MM.1S (cell line): ENCODE results near the gene PSRC1.
"Not testable (repeated sequence)": the region's sequence is repeated elsewhere in the genome, so short reads cannot be mapped to it uniquely, and the experiment has no call there.

Source experiments
- DNase-seq: peaks from one replicate; pipeline ENCODE4 v3.0.0-alpha.2; 2015
- H2AFZ ChIP-seq: fragments of 300-600 bp; sonication (generic); 2 replicates; pipeline ENCODE4 v1.6.0; 2016; ENCODE audit warnings: antibody characterized with exemption, low read length
- H3F3A ChIP-seq: fragments of 300-600 bp; sonication (generic); 2 replicates; pipeline ENCODE4 v1.6.1; 2016; ENCODE audit warnings: mild to moderate bottlenecking, antibody characterized with exemption, low read length, moderate library complexity, mixed read lengths; ENCODE audit not compliant: insufficient read depth
- H3K27ac ChIP-seq: fragments of 300-600 bp; sonication (generic); 2 replicates; pipeline ENCODE4 v1.5.1; 2016; ENCODE audit warnings: mild to moderate bottlenecking, low read length
- H3K27me3 ChIP-seq: fragments of 300-600 bp; sonication (generic); replicated peaks from 2 replicates; pipeline ENCODE4 v1.6.0; 2016; ENCODE audit warnings: low read length; ENCODE audit not compliant: insufficient read depth
- H3K36me3 ChIP-seq: fragments of 300-600 bp; sonication (generic); replicated peaks from 2 replicates; pipeline ENCODE4 v1.6.1; 2016; ENCODE audit warnings: mild to moderate bottlenecking, low read length, mixed read lengths; ENCODE audit not compliant: insufficient read depth
- H3K4me1 ChIP-seq: fragments of 300-600 bp; sonication (generic); 2 replicates; pipeline ENCODE4 v1.6.1; 2016; ENCODE audit warnings: low read length, mixed read lengths
- H3K4me2 ChIP-seq: fragments of 300-600 bp; sonication (generic); 2 replicates; pipeline ENCODE4 v1.6.0; 2016; ENCODE audit warnings: low read depth, low read length
- H3K4me3 ChIP-seq: fragments of 300-600 bp; sonication (generic); 2 replicates; pipeline ENCODE4 v1.5.1; 2016; ENCODE audit warnings: low read length, mixed read lengths
- H3K79me2 ChIP-seq: fragments of 300-600 bp; sonication (generic); 2 replicates; pipeline ENCODE4 v1.6.1; 2016; ENCODE audit warnings: mixed run types, low read length, mixed read lengths
- H3K9ac ChIP-seq: fragments of 300-600 bp; sonication (generic); 2 replicates; pipeline ENCODE4 v1.6.1; 2016; ENCODE audit warnings: low read length, mixed read lengths
- H3K9me2 ChIP-seq: fragments of 300-600 bp; sonication (generic); replicated peaks from 2 replicates; pipeline ENCODE4 v1.6.1; 2016; ENCODE audit warnings: mild to moderate bottlenecking, low read length, mixed read lengths; ENCODE audit not compliant: insufficient read depth
- H3K9me3 ChIP-seq: fragments of 300-600 bp; sonication (generic); replicated peaks from 2 replicates; pipeline ENCODE4 v1.6.1; 2016; ENCODE audit warnings: mild to moderate bottlenecking, low read length, mixed read lengths; ENCODE audit not compliant: insufficient read depth
- H4K20me1 ChIP-seq: fragments of 300-600 bp; sonication (generic); 2 replicates; pipeline ENCODE4 v1.6.1; 2016; ENCODE audit warnings: mild to moderate bottlenecking, low read length, moderate library complexity, mixed read lengths; ENCODE audit not compliant: insufficient read depth
- EZH2 ChIP-seq: fragments of 300-600 bp; sonication (generic); optimal IDR thresholded peaks from 2 replicates; pipeline ENCODE3; 2017; ENCODE audit warnings: low read depth, mild to moderate bottlenecking, antibody characterized with exemption, low read length, mixed read lengths
- EZH2phosphoT487 ChIP-seq: fragments of 300-600 bp; sonication (generic); IDR thresholded peaks from 2 replicates; pipeline ENCODE4 v1.6.1; 2018; ENCODE audit warnings: antibody characterized with exemption, low read length
- TF ChIP-seq, protein P1 (sequence below): fragments of 300-600 bp; sonication (generic); IDR thresholded peaks from 2 replicates; pipeline ENCODE4 v1.5.1; 2016; ENCODE audit warnings: antibody characterized with exemption, low read length, mixed read lengths

Gene PSRC1

DNA sequence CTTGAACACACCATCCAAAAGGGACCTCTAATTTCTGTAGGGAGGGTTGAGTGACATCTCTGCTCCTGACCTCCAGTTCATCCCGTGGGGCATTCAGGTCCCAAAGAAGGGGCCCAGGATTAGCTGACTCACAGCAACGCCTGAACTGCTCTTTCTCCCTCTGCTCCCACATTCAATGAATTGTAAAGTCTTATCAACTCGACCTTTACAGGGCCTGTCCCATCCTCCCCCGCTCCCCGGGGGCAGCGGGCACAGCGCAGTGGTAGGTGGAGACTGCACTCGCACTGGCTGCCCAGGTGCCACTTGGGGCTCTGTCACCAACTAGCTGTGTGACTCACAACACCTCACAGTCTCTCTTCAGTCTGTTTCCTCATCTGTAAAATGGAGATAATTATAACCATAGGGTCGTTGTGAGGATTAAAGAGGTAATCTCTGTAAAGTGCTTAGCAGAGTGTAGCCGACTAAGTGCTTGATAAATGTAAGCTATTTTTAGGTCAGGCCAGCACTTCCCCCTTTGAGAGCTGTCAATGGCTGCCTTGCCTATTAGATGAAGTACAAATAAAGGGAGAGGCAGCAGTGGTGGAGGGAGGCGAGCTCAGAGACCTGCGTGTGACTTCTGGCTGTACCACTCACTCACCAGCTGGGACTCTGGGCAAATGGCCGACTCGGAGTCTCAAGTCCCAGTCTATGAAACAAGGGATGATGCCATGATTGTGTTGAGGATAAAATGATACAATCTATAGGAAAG is 24.5 kb upstream of the PSRC1 start:
- Histone ChIP-seq H3K4me2 (no peak overlapping the region), H3K9me3 (no peaks in the 10 kb centered on the region), H3K9ac (no peak overlapping the region), H3K79me2 (no peaks in the 10 kb centered on the region), H3K36me3 (no peaks in the 10 kb centered on the region), H3K27ac (no peak overlapping the region), H4K20me1 (no peaks in the 10 kb centered on the region), H3K27me3 (no peaks in the 10 kb centered on the region), H3F3A (no peaks in the 10 kb centered on the region), H3K4me3 (no peak overlapping the region), H3K4me1 (no peaks in the 10 kb centered on the region), H2AFZ (no peak overlapping the region), H3K9me2 (no peaks in the 10 kb centered on the region)
- no peak for DNase-seq
- TF ChIP-seq EZH2phosphoT487 (no peak), EZH2 (no peak)
- TF ChIP-seq, protein P1, sequence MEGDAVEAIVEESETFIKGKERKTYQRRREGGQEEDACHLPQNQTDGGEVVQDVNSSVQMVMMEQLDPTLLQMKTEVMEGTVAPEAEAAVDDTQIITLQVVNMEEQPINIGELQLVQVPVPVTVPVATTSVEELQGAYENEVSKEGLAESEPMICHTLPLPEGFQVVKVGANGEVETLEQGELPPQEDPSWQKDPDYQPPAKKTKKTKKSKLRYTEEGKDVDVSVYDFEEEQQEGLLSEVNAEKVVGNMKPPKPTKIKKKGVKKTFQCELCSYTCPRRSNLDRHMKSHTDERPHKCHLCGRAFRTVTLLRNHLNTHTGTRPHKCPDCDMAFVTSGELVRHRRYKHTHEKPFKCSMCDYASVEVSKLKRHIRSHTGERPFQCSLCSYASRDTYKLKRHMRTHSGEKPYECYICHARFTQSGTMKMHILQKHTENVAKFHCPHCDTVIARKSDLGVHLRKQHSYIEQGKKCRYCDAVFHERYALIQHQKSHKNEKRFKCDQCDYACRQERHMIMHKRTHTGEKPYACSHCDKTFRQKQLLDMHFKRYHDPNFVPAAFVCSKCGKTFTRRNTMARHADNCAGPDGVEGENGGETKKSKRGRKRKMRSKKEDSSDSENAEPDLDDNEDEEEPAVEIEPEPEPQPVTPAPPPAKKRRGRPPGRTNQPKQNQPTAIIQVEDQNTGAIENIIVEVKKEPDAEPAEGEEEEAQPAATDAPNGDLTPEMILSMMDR, result no peak

DNA sequence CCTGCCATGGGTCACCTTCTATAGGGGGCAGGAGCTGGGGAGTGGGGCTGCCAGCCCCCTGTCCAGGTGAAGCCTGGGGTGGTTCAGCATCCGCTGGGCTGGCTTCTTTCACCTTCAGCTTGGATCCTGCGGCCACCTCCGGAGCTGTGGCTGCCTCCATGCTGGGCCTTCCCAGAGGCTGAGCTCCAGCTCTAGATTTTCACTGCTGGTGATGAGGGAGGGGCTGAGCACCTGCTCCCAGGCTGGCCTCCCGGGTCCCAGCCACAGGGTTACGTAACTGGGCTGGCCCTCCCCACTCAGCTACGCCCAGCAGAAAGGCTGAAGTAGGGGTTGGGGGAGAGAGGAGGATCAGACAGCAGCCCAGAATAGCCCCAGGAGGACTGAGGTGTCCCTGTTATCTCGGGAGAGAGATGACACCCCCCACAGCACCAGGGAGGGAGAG is 23.9 kb upstream of the PSRC1 start, which contains the start of gene MYBPHL:
Gene MYBPHL (minus strand): TSS at position 180 of the 442 bp plus-strand sequence. CDS start 20 bp downstream, at position 160.
- Histone ChIP-seq H3K27me3 (no peaks in the 10 kb centered on the region), H3K4me1 (no peaks in the 10 kb centered on the region), H3K4me2 (no peak within 1 kb of the TSS), H4K20me1 (no peaks in the 10 kb centered on the region), H3K9ac (no peak within 1 kb of the TSS), H3F3A (no peaks in the 10 kb centered on the region), H3K9me2 (no peaks in the 10 kb centered on the region), H3K4me3 (no peak within 1 kb of the TSS), H3K36me3 (no peaks in the 10 kb centered on the region), H3K79me2 (no peaks in the 10 kb centered on the region), H3K27ac (no peak within 1 kb of the TSS), H2AFZ (no peak within 1 kb of the TSS), H3K9me3 (no peaks in the 10 kb centered on the region)
- TF ChIP-seq EZH2phosphoT487 (no peak), EZH2 (no peak)
- TF ChIP-seq, protein P1, result no peak
- no peak for DNase-seq

DNA sequence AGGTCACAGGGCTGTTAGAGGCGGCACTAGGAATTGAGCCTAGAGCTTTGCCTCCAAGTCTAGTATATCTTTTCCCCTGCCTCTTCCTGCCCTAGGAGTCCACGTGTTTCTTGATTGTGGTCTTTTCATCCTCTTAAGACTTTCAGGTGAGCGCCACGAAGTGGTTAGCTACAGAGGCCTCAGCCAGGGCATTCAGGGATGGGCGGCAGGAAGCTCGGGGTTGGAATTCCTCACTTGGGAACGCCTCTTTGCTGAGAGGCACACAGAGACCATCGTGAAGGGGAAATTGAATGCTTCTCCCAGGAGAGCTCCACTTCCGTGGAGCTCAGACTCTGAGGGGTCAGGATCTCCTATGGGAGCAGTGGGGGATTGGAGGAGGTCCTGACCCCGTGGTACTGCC is 23.0 kb upstream of the PSRC1 start:
- not testable (repeated sequence) for H3K4me3 ChIP-seq, H3K9me2 ChIP-seq, H2AFZ ChIP-seq, H3K4me2 ChIP-seq, DNase-seq, H3F3A ChIP-seq, H3K36me3 ChIP-seq, H3K79me2 ChIP-seq, H3K27ac ChIP-seq, H3K9ac ChIP-seq, H3K4me1 ChIP-seq, H4K20me1 ChIP-seq, H3K9me3 ChIP-seq, H3K27me3 ChIP-seq

DNA sequence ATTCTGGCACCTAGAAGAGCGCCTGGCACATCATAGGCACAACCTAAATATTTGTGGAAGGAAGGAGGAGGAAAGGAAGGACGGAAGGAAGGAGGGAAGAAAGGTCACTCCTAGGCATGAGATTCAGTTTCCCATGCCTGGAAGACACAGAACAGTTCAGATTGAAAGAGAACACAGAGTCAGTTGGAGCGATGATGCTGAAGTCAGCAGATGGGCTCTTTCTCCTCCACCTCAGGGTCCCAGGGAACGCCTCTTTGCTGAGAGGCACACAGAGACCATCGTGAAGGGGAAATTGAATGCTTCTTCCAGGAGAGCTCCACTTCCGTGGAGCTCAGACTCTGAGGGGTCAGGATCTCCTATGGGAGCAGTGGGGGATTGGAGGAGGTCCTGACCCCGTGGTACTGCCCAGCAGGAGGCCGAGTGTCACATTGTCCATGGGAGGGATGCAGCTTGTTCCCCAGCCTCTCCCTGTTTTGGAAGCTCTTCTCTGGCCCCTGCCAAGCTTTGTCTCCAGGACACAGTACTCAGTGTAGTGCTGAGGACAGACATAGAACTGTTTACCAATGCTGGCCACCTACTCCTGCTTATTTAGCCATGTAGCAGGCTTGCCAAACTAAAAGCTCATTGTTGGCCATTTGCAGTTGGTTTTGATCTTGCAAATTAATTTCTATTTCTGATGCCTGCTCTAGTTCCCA is 21.4 kb upstream of the PSRC1 start:
- Histone ChIP-seq H3K27me3 (no peaks in the 10 kb centered on the region), H3K36me3 (no peaks in the 10 kb centered on the region), H3K9ac (no peak overlapping the region), H2AFZ (no peak overlapping the region), H3F3A (no peaks in the 10 kb centered on the region), H3K4me1 (no peaks in the 10 kb centered on the region), H3K27ac (no peak overlapping the region), H4K20me1 (no peaks in the 10 kb centered on the region), H3K4me3 (no peak overlapping the region), H3K4me2 (no peak overlapping the region), H3K9me2 (no peaks in the 10 kb centered on the region), H3K79me2 (no peaks in the 10 kb centered on the region), H3K9me3 (no peaks in the 10 kb centered on the region)
- no peak for TF ChIP-seq EZH2
- TF ChIP-seq, protein P1, result no peak
- no peak for DNase-seq
